HG03457 (cell line): ENCODE measurements around the gene TRPM1.

Source experiments
- ATAC-seq: cut with Tn5 transposase; IDR thresholded peaks from one replicate; pipeline ENCODE4 v1.9.1; 2021; ENCODE audit warnings: moderate number of reproducible peaks; ENCODE audit not compliant: unreplicated experiment

Gene TRPM1

GRCh38 chr15:30985081-30985531 lies 116.4 kb downstream of the TRPM1 start:
- ATAC-seq = no peak

GRCh38 chr15:30984542-30984941 lies 117.0 kb downstream of the TRPM1 start:
- no peak for ATAC-seq

GRCh38 chr15:30984118-30984517 lies 117.4 kb downstream of the TRPM1 start:
- ATAC-seq = no peak

- ATAC-seq = no peak
These were observed 122.1 kb downstream of the TRPM1 start for GRCh38 chr15:30979457-30979856.

- ATAC-seq = no peak
These were observed 123.2 kb downstream of the TRPM1 start for GRCh38 chr15:30978328-30978727.

GRCh38 chr15:30974112-30974511 lies 127.4 kb downstream of the TRPM1 start:
- no peak for ATAC-seq

GRCh38 chr15:30973379-30973778 lies 128.1 kb downstream of the TRPM1 start:
- ATAC-seq = no peak

GRCh38 chr15:30969724-30970123 lies 131.8 kb downstream of the TRPM1 start:
- ATAC-seq = no peak

GRCh38 chr15:30963681-30964080 lies 137.8 kb downstream of the TRPM1 start:
- ATAC-seq = no peak

GRCh38 chr15:30962659-30963058 lies 138.9 kb downstream of the TRPM1 start:
- ATAC-seq = no peak

- ATAC-seq = no peak
These were observed 139.4 kb downstream of the TRPM1 start for GRCh38 chr15:30962079-30962478.

- no peak for ATAC-seq
These were observed 143.3 kb downstream of the TRPM1 start for GRCh38 chr15:30958219-30958618.

GRCh38 chr15:30956216-30957124 lies 145.1 kb downstream of the TRPM1 start:
- no peak for ATAC-seq

- ATAC-seq = no peak
These were observed 146.9 kb downstream of the TRPM1 start for GRCh38 chr15:30954674-30955073.

- no peak for ATAC-seq
These were observed 147.7 kb downstream of the TRPM1 start for GRCh38 chr15:30953731-30954378.

GRCh38 chr15:30953183-30953582 lies 148.3 kb downstream of the TRPM1 start:
- ATAC-seq = no peak
